ENCODE data around the gene CROCC2. TPM values are rescaled to one million over a fixed set of nuclear protein-coding genes. Genes with fewer than 3 reads are reported as not detected.
A peak's percentile ranks its signal among the peaks of the same experiment; 100 is the strongest.

The CROCC2 gene
- total RNA-seq, 1 donor from 2014 or later, result not detected

GRCh38 chr2:241036397-241036963, 130.3 kb downstream of the CROCC2 start:
- no peak for DNase-seq
- peaks cover 44% of the 10 kb centered on the region for H3K36me3 ChIP-seq
- TF ChIP-seq CTCF (IDR thresholded peaks at IDR 0.05; ENCODE audit: borderline replicate concordance), result no peak
- no peak overlapping the region for H3K27ac ChIP-seq (replicated peaks)
- peak overlapping the region; percentile 49 for H3K4me3 ChIP-seq
- intact Hi-C loops (cut with micrococcal nuclease), result no loop called here
- peaks cover 11% of the 10 kb centered on the region for H3K4me1 ChIP-seq
- no peaks in the 10 kb centered on the region for H3K27me3 ChIP-seq (ENCODE audit: low read depth)
- no peaks in the 10 kb centered on the region for H3K9me3 ChIP-seq (replicated peaks)

DNA sequence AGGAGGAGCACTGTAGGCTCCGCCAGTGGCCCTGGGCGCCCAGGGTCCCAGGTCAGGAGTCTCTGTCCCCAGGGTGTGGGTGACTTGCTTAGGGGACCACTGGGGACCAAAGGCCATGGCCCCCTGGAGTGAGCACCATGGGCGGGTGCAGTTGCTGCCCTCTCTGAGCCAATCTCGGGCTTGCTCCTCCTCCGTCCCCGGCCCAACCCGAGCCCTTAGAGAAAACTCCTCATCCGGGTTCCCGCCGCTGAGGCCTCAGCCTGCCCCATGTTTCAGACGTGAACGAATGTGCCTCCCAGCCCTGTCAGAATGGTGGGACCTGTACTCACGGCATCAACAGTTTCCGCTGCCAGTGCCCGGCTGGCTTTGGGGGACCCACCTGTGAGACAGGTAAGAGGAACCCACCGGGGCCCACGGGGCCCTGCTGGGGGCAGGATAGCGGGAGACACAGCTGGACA, 130.9 kb downstream of the CROCC2 start:
- Histone ChIP-seq H3K9me3 (replicated peaks) (no peaks in the 10 kb centered on the region), H3K36me3 (peaks cover 40% of the 10 kb centered on the region), H3K27me3 (ENCODE audit: low read depth) (no peaks in the 10 kb centered on the region), H3K27ac (replicated peaks) (no peak overlapping the region), H3K4me1 (peaks cover 11% of the 10 kb centered on the region), H3K4me3 (peak overlapping the region; percentile 49)
- no peak for DNase-seq
- intact Hi-C loops (cut with micrococcal nuclease), result no loop called here
- TF ChIP-seq CTCF (IDR thresholded peaks at IDR 0.05; ENCODE audit: borderline replicate concordance), result no peak

GRCh38 chr2:241037498-241037897, 131.4 kb downstream of the CROCC2 start:
- H3K36me3 ChIP-seq, result peaks cover 39% of the 10 kb centered on the region
- no peaks in the 10 kb centered on the region for H3K27me3 ChIP-seq (ENCODE audit: low read depth)
- no peak overlapping the region for H3K27ac ChIP-seq (replicated peaks)
- H3K9me3 ChIP-seq (replicated peaks), result no peaks in the 10 kb centered on the region
- intact Hi-C loops (cut with micrococcal nuclease), result no loop called here
- H3K4me3 ChIP-seq, result no peak overlapping the region
- DNase-seq, result no peak
- H3K4me1 ChIP-seq, result peaks cover 11% of the 10 kb centered on the region
- no peak for TF ChIP-seq CTCF (IDR thresholded peaks at IDR 0.05; ENCODE audit: borderline replicate concordance)

DNA sequence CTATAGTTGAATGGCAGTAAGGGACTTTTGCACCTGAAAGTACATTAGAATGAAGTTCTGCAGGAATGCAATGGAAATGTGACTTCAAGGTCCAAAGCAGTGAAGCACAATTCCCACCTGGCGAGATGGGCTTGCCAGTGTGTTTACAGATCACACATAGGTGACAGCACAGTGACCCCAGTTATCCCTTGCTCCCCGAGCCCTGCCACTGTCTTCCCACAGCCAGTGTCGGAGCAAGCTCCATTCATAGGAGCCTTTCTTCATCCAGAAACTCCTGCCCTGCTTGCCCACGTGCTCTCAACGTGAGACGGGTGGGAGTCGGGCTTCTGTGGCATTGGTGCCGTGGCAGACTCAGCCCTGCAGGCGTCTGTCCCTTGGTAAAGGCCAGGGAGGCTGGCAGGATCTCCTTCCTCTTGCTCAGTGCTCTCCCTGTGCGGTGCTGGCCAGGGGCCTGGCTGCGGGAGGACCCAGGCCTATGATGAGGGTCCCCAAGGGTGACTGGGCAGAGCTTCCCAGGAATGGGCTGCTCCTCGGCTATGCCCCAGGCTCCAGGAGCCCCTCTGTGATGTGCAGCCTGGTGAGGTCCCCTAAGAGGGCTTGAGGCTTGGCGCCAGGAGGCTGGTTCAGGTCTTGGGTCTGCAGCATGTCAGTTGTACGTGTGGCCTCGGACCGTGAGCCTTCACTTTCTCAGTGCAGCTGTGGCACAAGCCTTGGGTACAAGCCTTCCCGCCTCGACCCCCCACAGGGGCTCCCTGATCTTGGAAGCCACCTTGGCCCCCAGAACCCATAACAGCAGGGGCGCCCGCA, 132.4 kb downstream of the CROCC2 start:
- H3K36me3 ChIP-seq, result peaks cover 42% of the 10 kb centered on the region
- H3K9me3 ChIP-seq (replicated peaks), result no peaks in the 10 kb centered on the region
- peaks cover 11% of the 10 kb centered on the region for H3K4me1 ChIP-seq
- H3K27ac ChIP-seq (replicated peaks), result no peak overlapping the region
- no peaks in the 10 kb centered on the region for H3K27me3 ChIP-seq (ENCODE audit: low read depth)
- DNase-seq, result no peak
- intact Hi-C loops (cut with micrococcal nuclease), result no loop called here
- no peak for TF ChIP-seq CTCF (IDR thresholded peaks at IDR 0.05; ENCODE audit: borderline replicate concordance)
- H3K4me3 ChIP-seq, result no peak overlapping the region

DNA sequence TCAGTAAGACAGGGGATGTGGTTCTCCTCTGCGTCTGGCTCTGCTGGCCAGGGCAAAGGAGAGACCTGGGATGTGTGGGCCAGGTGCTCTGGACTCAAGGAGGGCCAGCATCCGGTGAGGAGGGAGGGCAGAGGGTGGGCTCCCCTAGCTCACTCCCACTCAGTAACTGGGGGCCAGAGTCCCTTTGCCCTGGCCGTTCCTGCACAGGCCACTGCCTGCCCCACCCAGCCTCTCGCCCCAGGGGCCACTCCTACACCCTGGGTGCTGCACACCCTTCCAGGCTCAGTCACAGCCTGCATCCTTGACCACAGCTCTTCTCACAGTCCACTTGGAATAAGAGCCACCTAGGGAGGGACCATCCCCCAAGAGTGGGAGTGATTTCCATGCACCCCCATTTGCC, 133.3 kb downstream of the CROCC2 start:
- peaks cover 2% of the 10 kb centered on the region for H3K9me3 ChIP-seq (replicated peaks)
- no peak overlapping the region for H3K4me3 ChIP-seq
- intact Hi-C loops (cut with micrococcal nuclease), result no loop called here
- peaks cover 11% of the 10 kb centered on the region for H3K4me1 ChIP-seq
- no peaks in the 10 kb centered on the region for H3K27me3 ChIP-seq (ENCODE audit: low read depth)
- TF ChIP-seq CTCF (IDR thresholded peaks at IDR 0.05; ENCODE audit: borderline replicate concordance), result no peak
- no peak overlapping the region for H3K27ac ChIP-seq (replicated peaks)
- H3K36me3 ChIP-seq, result peaks cover 40% of the 10 kb centered on the region
- no peak for DNase-seq
